ENCODE data around the gene ERGIC1.
"Not testable (repeated sequence)": the region's sequence is repeated elsewhere in the genome, so short reads cannot be mapped to it uniquely, and the experiment has no call there.

Gene ERGIC1

GRCh38 chr5:172833686-172834414, at the start of gene ERGIC1:
Gene ERGIC1 (plus strand): TSS chr5:172834251. CDS start chr5:172834414, 163 bp downstream.
- H4K20me1 ChIP-seq (ENCODE audit: insufficient read depth, low read length), result no peaks in the 10 kb centered on the region
- no peaks in the 10 kb centered on the region for H3K9me3 ChIP-seq (replicated peaks; ENCODE audit: insufficient read depth, low read length)
- H3K27me3 ChIP-seq (replicated peaks; ENCODE audit: insufficient read depth, low read length), result no peaks in the 10 kb centered on the region
- peak within 1 kb of the TSS; percentile 99 for H3K4me3 ChIP-seq (ENCODE audit: low read length)
- H3K27ac ChIP-seq (ENCODE audit: low read length), result peak within 1 kb of the TSS; percentile 98
- peak within 1 kb of the TSS; percentile 67; the same call in 1 of the 2 replicates for H2AFZ ChIP-seq (ENCODE audit: low read length)
- TF ChIP-seq EZH2phosphoT487 (IDR thresholded peaks at IDR 0.05; ENCODE audit: low read length) (no peak), CTCF (IDR thresholded peaks at IDR 0.05; ENCODE audit: low read length) (peak; percentile 2; the same call in 1 of the 2 replicates)
- H3F3A ChIP-seq (ENCODE audit: insufficient read depth, low read length), result peaks cover 36% of the 10 kb centered on the region
- peaks cover 45% of the 10 kb centered on the region for H3K79me2 ChIP-seq (ENCODE audit: low read length)
- peak within 1 kb of the TSS; percentile 94 for H3K4me2 ChIP-seq (ENCODE audit: low read depth, low read length)
- peaks cover 26% of the 10 kb centered on the region for H3K4me1 ChIP-seq (ENCODE audit: low read length)
- 0 out of 2 replicates have a peak, but pooled peaks cover 4% of the 10 kb centered on the region for H3K36me3 ChIP-seq (replicated peaks; ENCODE audit: insufficient read depth, low read length)
- peak within 1 kb of the TSS; percentile 96 for H3K9ac ChIP-seq (ENCODE audit: low read length)
- no peaks in the 10 kb centered on the region for H3K9me2 ChIP-seq (replicated peaks; ENCODE audit: insufficient read depth, low read length)
- DNase-seq, result peak; percentile 87

GRCh38 chr5:172785429-172786088, 48.5 kb upstream of the ERGIC1 start:
- H3K4me1 ChIP-seq (ENCODE audit: low read length), result no peaks in the 10 kb centered on the region

GRCh38 chr5:172786736-172787462, 47.2 kb upstream of the ERGIC1 start:
- TF ChIP-seq EZH2 (optimal IDR thresholded peaks at IDR 0.05; ENCODE audit: low read depth, low read length) (no peak), EZH2phosphoT487 (IDR thresholded peaks at IDR 0.05; ENCODE audit: low read length) (no peak), CTCF (IDR thresholded peaks at IDR 0.05; ENCODE audit: low read length) (no peak)
- Histone ChIP-seq H3K79me2 (ENCODE audit: low read length) (no peaks in the 10 kb centered on the region), H3K27ac (ENCODE audit: low read length) (no peak overlapping the region), H3K4me2 (ENCODE audit: low read depth, low read length) (no peak overlapping the region), H3K9me3 (replicated peaks; ENCODE audit: insufficient read depth, low read length) (no peaks in the 10 kb centered on the region), H3K9me2 (replicated peaks; ENCODE audit: insufficient read depth, low read length) (no peaks in the 10 kb centered on the region), H3K9ac (ENCODE audit: low read length) (no peak overlapping the region), H3K27me3 (replicated peaks; ENCODE audit: insufficient read depth, low read length) (no peaks in the 10 kb centered on the region), H3K4me3 (ENCODE audit: low read length) (no peak overlapping the region), H3K36me3 (replicated peaks; ENCODE audit: insufficient read depth, low read length) (no peaks in the 10 kb centered on the region), H2AFZ (ENCODE audit: low read length) (no peak overlapping the region), H3F3A (ENCODE audit: insufficient read depth, low read length) (no peaks in the 10 kb centered on the region), H4K20me1 (ENCODE audit: insufficient read depth, low read length) (no peaks in the 10 kb centered on the region), H3K4me1 (ENCODE audit: low read length) (no peaks in the 10 kb centered on the region)
- no peak for DNase-seq

More at GRCh38 chr5:172785429-172786088, 48.5 kb upstream of the ERGIC1 start:
- Histone ChIP-seq H3K4me2 (ENCODE audit: low read depth, low read length) (no peak overlapping the region), H3K79me2 (ENCODE audit: low read length) (no peaks in the 10 kb centered on the region), H3K36me3 (replicated peaks; ENCODE audit: insufficient read depth, low read length) (no peaks in the 10 kb centered on the region), H3K9me3 (replicated peaks; ENCODE audit: insufficient read depth, low read length) (no peaks in the 10 kb centered on the region), H3K27ac (ENCODE audit: low read length) (no peak overlapping the region), H2AFZ (ENCODE audit: low read length) (no peak overlapping the region), H3K9ac (ENCODE audit: low read length) (no peak overlapping the region), H3F3A (ENCODE audit: insufficient read depth, low read length) (no peaks in the 10 kb centered on the region), H3K4me3 (ENCODE audit: low read length) (no peak overlapping the region), H3K27me3 (replicated peaks; ENCODE audit: insufficient read depth, low read length) (no peaks in the 10 kb centered on the region), H3K9me2 (replicated peaks; ENCODE audit: insufficient read depth, low read length) (no peaks in the 10 kb centered on the region), H4K20me1 (ENCODE audit: insufficient read depth, low read length) (no peaks in the 10 kb centered on the region)
- no peak for DNase-seq
- TF ChIP-seq CTCF (IDR thresholded peaks at IDR 0.05; ENCODE audit: low read length), result no peak
- TF ChIP-seq EZH2phosphoT487 (IDR thresholded peaks at IDR 0.05; ENCODE audit: low read length), result no peak

- not testable (repeated sequence) for H3K9me3 ChIP-seq (replicated peaks; ENCODE audit: insufficient read depth, low read length)
Observed at GRCh38 chr5:172787538-172787937, 46.5 kb upstream of the ERGIC1 start.

More at GRCh38 chr5:172787538-172787937, 46.5 kb upstream of the ERGIC1 start:
- not testable (repeated sequence) for H3F3A ChIP-seq (ENCODE audit: insufficient read depth, low read length); H3K9me2 ChIP-seq (replicated peaks; ENCODE audit: insufficient read depth, low read length); H3K27me3 ChIP-seq (replicated peaks; ENCODE audit: insufficient read depth, low read length); H3K4me3 ChIP-seq (ENCODE audit: low read length); H4K20me1 ChIP-seq (ENCODE audit: insufficient read depth, low read length); DNase-seq; H3K79me2 ChIP-seq (ENCODE audit: low read length); H3K4me1 ChIP-seq (ENCODE audit: low read length); H3K27ac ChIP-seq (ENCODE audit: low read length); H2AFZ ChIP-seq (ENCODE audit: low read length); H3K9ac ChIP-seq (ENCODE audit: low read length); H3K36me3 ChIP-seq (replicated peaks; ENCODE audit: insufficient read depth, low read length); H3K4me2 ChIP-seq (ENCODE audit: low read depth, low read length)
